SK-N-SH treated with all-trans-retinoic acid at 6 μM for 48 hours (cell line): Measurements from ENCODE around the gene MAML3.

Experiments used
- CSDC2 ChIP-seq: fragments of 250-450 bp; sonication (Bioruptor Pico); IDR thresholded peaks from 2 replicates; pipeline ENCODE4 v1.5.0; 2020; ENCODE audit warnings: mild to moderate bottlenecking, moderate library complexity
- ESRRG ChIP-seq: fragments of 250-450 bp; sonication (Bioruptor Pico); IDR thresholded peaks from 2 replicates; pipeline ENCODE4 v1.6.1; 2021; ENCODE audit warnings: mild to moderate bottlenecking
- ISL1 ChIP-seq: fragments of 250-450 bp; sonication (Bioruptor Pico); IDR thresholded peaks from 2 replicates; pipeline ENCODE4 v2.1.2; 2022; ENCODE audit warnings: mild to moderate bottlenecking, moderate library complexity
- ZNF8 ChIP-seq: fragments of 450-650 bp; formaldehyde crosslinking; IDR thresholded peaks from 2 replicates; pipeline ENCODE4 v1.5.0; 2020; ENCODE audit warnings: mild to moderate bottlenecking, moderate library complexity
- TF ChIP-seq, protein P1 (sequence below): fragments of 250-450 bp; sonication (Bioruptor Pico); IDR thresholded peaks from 2 replicates; pipeline ENCODE4 v1.5.1; 2021; ENCODE audit warnings: mild to moderate bottlenecking, moderate library complexity
- TF ChIP-seq, protein P2 (sequence below): fragments of 250-450 bp; sonication (Bioruptor Pico); IDR thresholded peaks from 2 replicates; pipeline ENCODE4 v1.5.0; 2020; ENCODE audit warnings: mild to moderate bottlenecking, moderate library complexity

DNA sequence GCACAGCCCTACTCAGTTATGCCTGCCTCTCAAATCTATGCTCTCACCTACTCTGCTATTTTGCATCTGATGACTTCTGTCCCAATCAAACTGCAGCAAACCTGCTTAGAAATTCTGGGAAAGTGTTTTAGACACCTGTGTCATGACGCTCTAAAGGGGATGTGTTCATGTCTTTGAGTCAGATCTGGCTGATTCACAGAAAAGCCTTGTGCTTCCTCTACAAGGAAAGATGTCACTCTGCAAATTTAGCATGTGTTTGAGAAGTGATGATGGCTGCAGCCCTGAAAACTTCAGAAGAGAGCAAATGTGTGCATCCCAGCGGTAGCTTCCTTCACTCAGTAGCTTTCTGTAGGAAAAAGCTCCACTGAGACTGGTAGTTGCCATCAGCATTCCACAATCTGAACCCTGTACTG lies 253.0 kb downstream of the MAML3 start:
- TF ChIP-seq CSDC2 (CRISPR knock-in tag) = no peak
- TF ChIP-seq, protein P1, sequence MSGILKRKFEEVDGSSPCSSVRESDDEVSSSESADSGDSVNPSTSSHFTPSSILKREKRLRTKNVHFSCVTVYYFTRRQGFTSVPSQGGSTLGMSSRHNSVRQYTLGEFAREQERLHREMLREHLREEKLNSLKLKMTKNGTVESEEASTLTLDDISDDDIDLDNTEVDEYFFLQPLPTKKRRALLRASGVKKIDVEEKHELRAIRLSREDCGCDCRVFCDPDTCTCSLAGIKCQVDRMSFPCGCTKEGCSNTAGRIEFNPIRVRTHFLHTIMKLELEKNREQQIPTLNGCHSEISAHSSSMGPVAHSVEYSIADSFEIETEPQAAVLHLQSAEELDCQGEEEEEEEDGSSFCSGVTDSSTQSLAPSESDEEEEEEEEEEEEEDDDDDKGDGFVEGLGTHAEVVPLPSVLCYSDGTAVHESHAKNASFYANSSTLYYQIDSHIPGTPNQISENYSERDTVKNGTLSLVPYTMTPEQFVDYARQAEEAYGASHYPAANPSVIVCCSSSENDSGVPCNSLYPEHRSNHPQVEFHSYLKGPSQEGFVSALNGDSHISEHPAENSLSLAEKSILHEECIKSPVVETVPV (CRISPR knock-in tag) = no peak
- no peak for TF ChIP-seq ZNF8 (CRISPR knock-in tag)
- TF ChIP-seq, protein P2, sequence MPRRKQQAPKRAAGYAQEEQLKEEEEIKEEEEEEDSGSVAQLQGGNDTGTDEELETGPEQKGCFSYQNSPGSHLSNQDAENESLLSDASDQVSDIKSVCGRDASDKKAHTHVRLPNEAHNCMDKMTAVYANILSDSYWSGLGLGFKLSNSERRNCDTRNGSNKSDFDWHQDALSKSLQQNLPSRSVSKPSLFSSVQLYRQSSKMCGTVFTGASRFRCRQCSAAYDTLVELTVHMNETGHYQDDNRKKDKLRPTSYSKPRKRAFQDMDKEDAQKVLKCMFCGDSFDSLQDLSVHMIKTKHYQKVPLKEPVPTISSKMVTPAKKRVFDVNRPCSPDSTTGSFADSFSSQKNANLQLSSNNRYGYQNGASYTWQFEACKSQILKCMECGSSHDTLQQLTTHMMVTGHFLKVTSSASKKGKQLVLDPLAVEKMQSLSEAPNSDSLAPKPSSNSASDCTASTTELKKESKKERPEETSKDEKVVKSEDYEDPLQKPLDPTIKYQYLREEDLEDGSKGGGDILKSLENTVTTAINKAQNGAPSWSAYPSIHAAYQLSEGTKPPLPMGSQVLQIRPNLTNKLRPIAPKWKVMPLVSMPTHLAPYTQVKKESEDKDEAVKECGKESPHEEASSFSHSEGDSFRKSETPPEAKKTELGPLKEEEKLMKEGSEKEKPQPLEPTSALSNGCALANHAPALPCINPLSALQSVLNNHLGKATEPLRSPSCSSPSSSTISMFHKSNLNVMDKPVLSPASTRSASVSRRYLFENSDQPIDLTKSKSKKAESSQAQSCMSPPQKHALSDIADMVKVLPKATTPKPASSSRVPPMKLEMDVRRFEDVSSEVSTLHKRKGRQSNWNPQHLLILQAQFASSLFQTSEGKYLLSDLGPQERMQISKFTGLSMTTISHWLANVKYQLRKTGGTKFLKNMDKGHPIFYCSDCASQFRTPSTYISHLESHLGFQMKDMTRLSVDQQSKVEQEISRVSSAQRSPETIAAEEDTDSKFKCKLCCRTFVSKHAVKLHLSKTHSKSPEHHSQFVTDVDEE (CRISPR knock-in tag) = no peak
- TF ChIP-seq ISL1 (CRISPR knock-in tag) = no peak
- TF ChIP-seq ESRRG = no peak
